COR-L47 (cell line): Measurements from ENCODE around the gene NEURL1.
"Not testable (repeated sequence)": the region's sequence is repeated elsewhere in the genome, so short reads cannot be mapped to it uniquely, and the experiment has no call there.

ENCODE experiments used
- DNase-seq: peaks from one replicate; lab custom pipeline; 2025; lab: John Stamatoyannopoulos, UW

The NEURL1 gene

GRCh38 chr10:103463499-103463898 is 30.0 kb upstream of the NEURL1 start:
- DNase-seq: no peak

DNA sequence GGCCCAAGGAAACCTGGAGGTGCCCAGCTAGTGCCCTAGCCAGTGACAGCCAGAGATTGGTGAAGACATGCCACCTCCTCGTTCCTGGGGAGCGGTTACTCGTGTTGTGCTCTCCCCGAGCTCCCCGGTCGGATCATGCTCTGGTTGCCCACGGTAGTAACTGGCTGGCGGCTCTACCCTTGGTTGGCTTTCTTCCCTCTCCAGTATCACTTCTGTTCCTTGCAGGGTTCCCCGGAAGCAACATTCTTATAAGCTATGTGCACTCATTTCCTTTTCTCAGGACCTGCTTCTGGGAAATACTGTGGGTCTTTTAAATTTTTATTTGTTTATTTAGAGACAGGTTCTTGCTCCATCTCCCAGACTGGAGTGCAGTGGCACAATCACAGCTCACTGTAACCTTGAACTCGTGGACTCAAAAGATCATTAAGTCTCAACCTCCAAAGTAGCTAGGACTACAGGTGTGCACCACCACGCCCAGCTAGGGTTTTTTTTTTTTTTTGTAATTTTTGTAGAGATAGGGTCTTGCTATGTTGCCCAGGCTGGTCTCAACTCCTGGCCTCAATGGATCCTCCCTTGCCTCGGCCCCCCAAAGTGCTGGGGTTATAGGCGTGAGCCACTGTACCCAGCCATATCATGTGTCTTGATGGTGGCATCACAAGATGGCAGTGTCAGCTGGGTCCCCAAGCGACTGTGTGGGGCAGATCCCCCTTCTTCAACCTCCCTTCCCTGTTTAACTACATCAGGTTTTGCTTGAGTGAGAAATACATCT is 27.9 kb upstream of the NEURL1 start:
- DNase-seq: no peak

DNA sequence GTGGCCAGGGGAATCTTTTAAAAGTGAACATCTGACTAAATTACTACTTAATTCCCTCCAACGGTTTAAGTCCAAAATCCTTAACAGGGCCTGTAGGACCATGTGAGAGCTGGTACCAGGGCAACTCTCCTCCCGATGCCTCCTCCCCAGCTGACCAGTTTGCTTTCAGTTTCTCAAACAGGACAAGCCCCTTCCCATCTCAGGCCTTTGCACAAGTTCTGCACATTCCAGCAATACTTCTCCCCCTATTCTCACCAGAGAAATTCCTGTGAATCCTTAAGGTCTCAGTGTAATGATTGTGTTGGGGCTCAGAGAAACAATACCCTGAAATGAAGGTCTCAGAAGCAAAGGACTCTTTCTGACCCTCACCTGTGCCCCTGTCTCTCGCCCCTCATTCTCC is 26.8 kb upstream of the NEURL1 start:
- DNase-seq: no peak

DNA sequence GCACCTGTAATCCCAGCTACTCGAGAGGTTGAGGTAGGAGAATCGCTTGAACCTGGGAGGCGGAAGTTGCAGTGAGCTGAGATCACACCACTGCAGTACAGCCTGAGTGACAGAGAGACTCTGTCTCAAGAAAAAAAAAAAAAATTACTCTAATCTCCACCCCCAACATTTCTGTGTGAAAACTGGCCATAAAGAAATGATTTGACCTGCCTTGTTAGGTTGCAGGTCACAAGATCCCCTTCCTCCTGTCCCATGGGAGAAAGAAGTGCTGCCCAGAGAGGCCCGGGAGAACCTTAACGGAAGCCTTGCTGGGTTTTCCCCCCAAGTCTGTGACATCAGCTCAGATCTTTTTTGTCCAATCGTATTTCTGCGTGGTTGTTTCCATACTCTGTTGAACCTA is 26.1 kb upstream of the NEURL1 start:
- DNase-seq: no peak

DNA sequence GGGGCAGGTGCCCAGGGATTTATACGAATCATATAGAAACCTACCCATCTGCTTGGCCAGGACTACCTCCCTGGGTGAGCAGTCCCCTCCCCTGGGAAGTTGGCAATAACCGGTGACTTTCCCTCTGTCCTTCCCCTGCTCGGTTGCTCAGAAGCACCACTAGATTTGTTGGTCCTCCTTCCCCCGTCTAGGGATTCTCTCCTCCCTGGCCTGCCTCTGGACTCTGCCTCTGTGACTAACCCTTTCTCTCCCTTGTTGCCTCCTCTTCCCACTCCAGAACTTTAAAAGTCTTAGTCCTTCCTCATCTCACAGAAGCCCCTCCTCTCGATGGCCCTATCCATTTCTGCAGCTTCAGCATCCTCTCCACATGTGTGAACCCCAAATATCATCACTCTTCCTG is 24.3 kb upstream of the NEURL1 start:
- DNase-seq: no peak

DNA sequence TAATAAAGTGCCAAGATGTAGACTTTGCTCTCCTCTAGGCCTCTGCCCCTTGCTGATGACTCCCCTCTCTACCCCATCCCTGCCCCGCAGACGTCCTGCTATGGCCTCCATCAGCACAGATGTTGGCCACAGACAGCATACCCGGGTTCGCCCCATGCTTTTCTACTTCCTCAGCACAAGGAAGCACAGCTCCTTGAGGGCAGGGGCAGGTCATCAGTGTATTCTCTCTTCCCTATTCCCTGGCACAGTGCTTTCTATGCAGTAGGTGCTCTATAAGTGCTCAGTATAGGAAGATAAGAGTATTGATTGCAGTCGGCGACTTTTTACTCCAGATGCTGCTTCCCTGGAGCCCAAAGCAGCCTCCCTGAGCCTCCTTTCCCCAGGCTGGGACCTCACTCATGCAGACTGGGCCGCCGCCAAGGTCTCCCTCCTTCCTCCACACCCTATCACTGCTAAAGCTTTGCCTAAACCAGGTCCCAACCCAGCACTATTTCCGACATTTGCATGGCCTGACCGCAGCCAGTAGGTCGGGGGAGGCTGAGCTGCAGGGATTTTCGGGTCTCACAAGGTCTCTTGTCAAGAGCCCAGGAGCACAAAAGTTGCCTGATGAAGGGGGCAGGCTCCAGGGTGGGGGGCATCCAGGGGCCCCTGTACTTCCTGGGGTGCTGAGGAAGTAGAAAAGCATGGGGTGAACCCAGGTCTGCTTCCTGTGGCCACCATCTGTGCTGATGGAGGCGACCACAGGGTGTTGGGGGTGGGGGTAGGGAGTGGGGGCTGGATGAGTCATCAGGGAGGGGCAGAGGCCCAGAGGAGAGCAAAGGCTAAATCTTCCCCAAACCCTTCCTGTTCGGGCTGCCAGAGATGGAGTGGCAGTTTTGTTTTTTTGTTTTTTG is 22.5 kb upstream of the NEURL1 start:
- DNase-seq: no peak

- DNase-seq: no peak
These were observed 21.5 kb upstream of the NEURL1 start for GRCh38 chr10:103472005-103472404.

GRCh38 chr10:103473261-103473671 is 20.2 kb upstream of the NEURL1 start:
- DNase-seq: no peak

GRCh38 chr10:103474077-103474476 is 19.4 kb upstream of the NEURL1 start:
- DNase-seq: no peak

GRCh38 chr10:103475437-103475836 is 18.1 kb upstream of the NEURL1 start:
- no peak for DNase-seq

- no peak for DNase-seq
These were observed 17.3 kb upstream of the NEURL1 start for GRCh38 chr10:103476046-103476768.

GRCh38 chr10:103478671-103479070 is 14.8 kb upstream of the NEURL1 start:
- no peak for DNase-seq

DNA sequence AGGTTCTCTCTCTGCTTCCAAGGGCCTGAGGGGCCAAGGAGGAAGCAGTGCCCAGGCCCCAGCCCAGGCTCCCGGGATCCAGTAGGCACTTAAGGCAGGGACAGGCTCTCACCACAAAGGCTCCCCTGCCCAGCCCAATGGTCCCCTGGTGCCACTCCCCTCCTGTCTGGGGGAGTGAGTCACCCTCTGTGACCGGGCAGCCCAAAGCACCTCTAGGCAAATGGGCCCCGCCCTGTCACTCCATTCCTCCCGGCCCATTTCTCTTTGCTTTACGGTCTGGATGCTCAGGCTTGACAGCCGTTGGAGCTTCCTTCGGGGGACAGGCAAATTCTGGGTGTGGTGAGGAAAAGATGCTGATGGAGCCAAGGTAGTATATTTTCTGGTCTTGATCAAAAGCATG is 14.4 kb upstream of the NEURL1 start, which contains the start of gene CALHM3:
Gene CALHM3, minus strand, starts transcription at position 106 of the 400 bp plus-strand sequence. CDS start 208 bp downstream, outside the sequence.
- no peak for DNase-seq

DNA sequence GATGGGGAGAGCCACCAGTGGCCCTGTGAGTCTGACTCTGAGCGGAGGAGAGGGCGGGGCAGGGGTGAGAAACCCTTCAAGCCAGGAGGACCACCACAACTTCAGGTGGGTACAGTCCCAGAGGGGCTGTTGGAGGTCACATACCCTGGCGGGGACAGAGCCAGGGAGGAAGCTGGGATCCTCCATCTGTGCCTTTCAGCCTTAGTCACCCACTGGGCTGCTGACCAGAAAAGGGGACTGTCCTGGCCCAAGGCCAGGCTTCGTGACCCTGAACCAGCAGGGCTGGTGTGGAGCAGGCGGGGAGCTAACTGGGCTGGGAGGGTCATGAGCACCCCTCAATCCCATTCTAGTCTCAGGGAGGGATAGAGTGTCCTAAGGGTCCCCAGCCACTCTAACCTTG is 13.0 kb upstream of the NEURL1 start:
- DNase-seq: no peak

DNA sequence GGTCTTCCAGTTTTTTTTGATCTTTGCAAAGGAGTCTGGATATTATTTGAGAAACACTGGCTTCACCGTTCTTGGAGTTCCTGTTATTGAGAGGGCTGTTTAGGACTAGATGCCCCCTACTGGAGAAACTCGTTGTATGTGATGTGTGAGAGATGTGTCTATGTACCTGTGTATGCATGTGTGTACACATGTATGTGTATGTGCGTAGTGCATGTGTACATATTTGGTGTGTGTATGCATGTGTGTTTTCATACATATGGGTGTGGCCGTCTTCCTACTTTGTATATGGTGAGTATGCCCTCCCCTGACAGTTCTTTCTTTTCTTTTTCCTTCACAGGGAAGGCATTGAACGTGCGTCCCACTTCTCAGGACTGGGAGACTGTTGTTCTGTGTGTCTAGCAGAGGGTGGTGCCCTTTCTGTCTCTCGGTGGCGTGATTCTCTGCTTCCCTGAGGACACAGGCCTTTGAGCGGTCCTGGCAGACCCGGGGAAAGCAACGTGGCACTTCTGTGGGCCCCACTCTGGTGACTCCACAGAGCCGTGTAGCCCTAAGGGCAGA is 11.5 kb upstream of the NEURL1 start:
- DNase-seq: no peak

GRCh38 chr10:103486635-103487409 is 6.7 kb upstream of the NEURL1 start:
- DNase-seq: not testable (repeated sequence)

DNA sequence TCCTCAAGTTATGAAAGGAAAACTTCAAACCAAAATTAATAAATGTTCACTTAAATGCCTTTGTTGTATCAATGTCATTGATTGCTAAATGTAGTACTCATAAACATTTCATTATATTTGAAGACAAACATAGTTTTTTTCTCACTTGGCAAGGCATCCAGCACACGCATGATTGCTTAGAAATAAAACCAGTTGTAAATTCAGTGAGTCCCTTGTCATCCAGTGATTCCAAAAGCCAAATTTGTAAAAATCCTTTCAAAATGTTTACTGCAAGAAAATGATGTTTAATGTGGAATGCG is 6.1 kb upstream of the NEURL1 start:
- DNase-seq: no peak

DNA sequence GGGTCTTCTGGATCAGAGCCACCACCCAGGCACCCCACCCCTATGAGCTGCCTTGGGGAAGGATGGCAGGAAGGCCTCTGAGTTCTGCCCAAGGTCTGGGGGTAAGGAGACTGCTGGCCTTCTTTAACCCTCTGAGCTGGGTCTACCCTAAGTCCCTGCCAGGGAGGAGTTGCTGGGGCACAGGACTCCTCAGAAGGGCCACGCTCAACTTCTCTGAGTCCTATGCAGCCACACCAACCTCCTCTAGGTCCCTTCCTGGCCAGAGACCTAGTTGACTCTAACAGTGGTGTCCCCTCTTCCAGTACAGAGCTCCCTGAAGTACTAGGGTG is 2.6 kb upstream of the NEURL1 start:
- no peak for DNase-seq

- no peak for DNase-seq
These were observed 1.7 kb upstream of the NEURL1 start for GRCh38 chr10:103491729-103492364.

- DNase-seq: no peak
These were observed 747 bp upstream of the NEURL1 start for GRCh38 chr10:103492655-103493261.
